Testis (tissue), 3 donors: ENCODE results near the gene COL23A1. TPM values are rescaled to one million over a fixed set of nuclear protein-coding genes. Genes with fewer than 3 reads are reported as not detected.

Source experiments
- DNase-seq: peaks from one replicate; pipeline ENCODE4 v3.0.0-alpha.2; 2019
- H3K27ac ChIP-seq, 2 donors: fragments of 200-600 bp; sonication (generic); one replicate each; pipeline ENCODE4 v1.5.1; 2019
- H3K27me3 ChIP-seq: fragments of 200-600 bp; sonication (generic); one replicate; pipeline ENCODE4 v1.5.1; 2019
- H3K36me3 ChIP-seq: fragments of 200-600 bp; sonication (generic); one replicate; pipeline ENCODE4 v1.5.1; 2017; ENCODE audit warnings: low read depth; ENCODE audit errors: missing control alignments
- H3K4me1 ChIP-seq: fragments of 200-600 bp; sonication (generic); one replicate; pipeline ENCODE4 v1.5.1; 2019
- H3K4me3 ChIP-seq, 2 donors: fragments of 200-600 bp; sonication (generic); one replicate each; pipeline ENCODE4 v1.5.1; 2017 to 2019
- H3K9me3 ChIP-seq: fragments of 200-600 bp; sonication (generic); one replicate; pipeline ENCODE4 v1.5.1; 2017
- POLR2A ChIP-seq: fragments of 450-650 bp; IDR thresholded peaks from one replicate; pipeline ENCODE4 v1.6.1; 2017; ENCODE audit warnings: antibody characterized with exemption, mild to moderate bottlenecking, moderate library complexity
- WGBS, 2 donors: methylation state at CpG; one replicate each; pipeline ENCODE4 v1.1.5; 2018; 5-methylcytosine and 5-hydroxymethylcytosine counted together
- intact Hi-C: fragments of 100-400 bp; cut with DNase I; formaldehyde crosslinking; loops from one replicate; pipeline ENCODE4 v1.15.1; 2023; ENCODE audit warnings: low total_unique reads
- polyA plus RNA-seq: library from polyadenylated mRNA; stranded (reverse); fragments of 350-450 nt; fragmentation: Illumina TruSeq; extraction: RNeasy Lipid Tissue Mini Kit (QIAGEN cat#74804); gene quantifications from one replicate; pipeline ENCODE4 v1.2.3, GENCODE V29; 2014; ENCODE audit warnings: low read depth, low replicate concordance; ENCODE audit not compliant: insufficient read depth
- total RNA-seq, 2 donors: library from RNA; depleted of rRNA; stranded (reverse); fragments of >200 nt; gene quantifications; one replicate each; pipeline ENCODE4 v1.2.3, GENCODE V29; 2016
- TF ChIP-seq, protein P1 (sequence below), 3 experiments: fragments of 450-650 bp in 2 of 3; fragments of 200-600 bp in 1 of 3; sonication (generic) in 1 of 3; IDR thresholded peaks; one replicate each; pipeline ENCODE4 v1.5.1; 2016 to 2019; ENCODE audit warnings: antibody characterized with exemption in 3 of 3, mild to moderate bottlenecking in 2 of 3, moderate library complexity in 1 of 3

The COL23A1 gene
- total and polyA plus RNA-seq, 3 donors from 2014 or later: 4.3 to 5.5 (median 5.0) TPM

- intact Hi-C loops: no loop called here
- TF ChIP-seq, protein P1, sequence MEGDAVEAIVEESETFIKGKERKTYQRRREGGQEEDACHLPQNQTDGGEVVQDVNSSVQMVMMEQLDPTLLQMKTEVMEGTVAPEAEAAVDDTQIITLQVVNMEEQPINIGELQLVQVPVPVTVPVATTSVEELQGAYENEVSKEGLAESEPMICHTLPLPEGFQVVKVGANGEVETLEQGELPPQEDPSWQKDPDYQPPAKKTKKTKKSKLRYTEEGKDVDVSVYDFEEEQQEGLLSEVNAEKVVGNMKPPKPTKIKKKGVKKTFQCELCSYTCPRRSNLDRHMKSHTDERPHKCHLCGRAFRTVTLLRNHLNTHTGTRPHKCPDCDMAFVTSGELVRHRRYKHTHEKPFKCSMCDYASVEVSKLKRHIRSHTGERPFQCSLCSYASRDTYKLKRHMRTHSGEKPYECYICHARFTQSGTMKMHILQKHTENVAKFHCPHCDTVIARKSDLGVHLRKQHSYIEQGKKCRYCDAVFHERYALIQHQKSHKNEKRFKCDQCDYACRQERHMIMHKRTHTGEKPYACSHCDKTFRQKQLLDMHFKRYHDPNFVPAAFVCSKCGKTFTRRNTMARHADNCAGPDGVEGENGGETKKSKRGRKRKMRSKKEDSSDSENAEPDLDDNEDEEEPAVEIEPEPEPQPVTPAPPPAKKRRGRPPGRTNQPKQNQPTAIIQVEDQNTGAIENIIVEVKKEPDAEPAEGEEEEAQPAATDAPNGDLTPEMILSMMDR (IDR thresholded peaks at IDR 0.05): no peak
- TF ChIP-seq POLR2A: no peak
- WGBS, 2 donors: 79 to 81% methylated on average over 6 of the region's 6 CpGs
Observed at GRCh38 chr5:178250263-178250662, 339.9 kb downstream of the COL23A1 start.

DNA sequence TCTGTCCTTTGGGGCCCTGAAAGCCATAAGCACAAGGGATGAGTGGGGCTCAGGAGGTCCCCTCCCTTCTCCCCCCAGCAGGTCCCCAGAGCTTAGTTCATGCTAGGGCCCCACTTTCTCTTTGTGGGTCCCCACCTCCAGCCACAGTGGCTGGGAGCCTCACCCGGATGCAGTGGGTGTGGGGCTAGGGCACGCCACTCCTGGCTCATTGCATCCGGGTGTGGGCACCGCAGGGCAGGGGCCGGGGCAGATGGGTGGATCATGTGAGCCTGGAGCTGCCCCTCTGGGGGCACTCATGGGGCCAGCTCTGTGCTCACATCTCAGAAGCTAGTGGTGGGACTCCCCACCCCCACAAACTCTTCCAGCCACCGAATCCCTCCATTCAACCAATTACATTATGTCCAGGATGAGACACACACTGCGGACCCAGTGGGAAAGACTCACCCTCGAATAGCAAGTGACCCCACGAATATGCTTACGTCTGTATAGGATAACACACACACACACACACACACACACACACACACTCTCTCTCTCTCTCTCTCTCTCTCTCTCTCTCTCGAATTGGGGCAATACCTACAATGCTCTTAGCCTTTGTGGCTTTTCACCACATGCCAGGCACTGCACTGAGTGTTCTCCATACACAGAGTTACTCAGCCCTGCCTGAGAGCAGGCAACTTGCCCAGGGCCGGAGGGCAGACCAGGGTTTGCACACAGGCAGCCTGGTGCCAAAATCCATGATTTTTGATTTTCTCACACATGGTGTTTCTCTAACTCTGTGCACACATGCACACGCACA is 340.8 kb downstream of the COL23A1 start:
- intact Hi-C loops: no loop called here
- DNase-seq: no peak
- H3K4me1 ChIP-seq: no peaks in the 10 kb centered on the region
- 80 to 84% methylated on average over 7 to 12 of the region's 13 CpGs for WGBS, 2 donors
- no peaks in the 10 kb centered on the region for H3K36me3 ChIP-seq
- H3K9me3 ChIP-seq: no peaks in the 10 kb centered on the region
- no peak overlapping the region for H3K4me3 ChIP-seq
- no peaks in the 10 kb centered on the region for H3K27me3 ChIP-seq
- no peak for TF ChIP-seq POLR2A
- TF ChIP-seq, protein P1 (IDR thresholded peaks at IDR 0.05): no peak
- H3K27ac ChIP-seq: no peak overlapping the region

More at GRCh38 chr5:178250263-178250662, 339.9 kb downstream of the COL23A1 start:
- no peaks in the 10 kb centered on the region for H3K36me3 ChIP-seq
- H3K4me1 ChIP-seq: no peaks in the 10 kb centered on the region
- H3K4me3 ChIP-seq: no peak overlapping the region
- no peak for DNase-seq
- H3K27ac ChIP-seq: no peak overlapping the region
- no peaks in the 10 kb centered on the region for H3K9me3 ChIP-seq
- H3K27me3 ChIP-seq: no peaks in the 10 kb centered on the region

DNA sequence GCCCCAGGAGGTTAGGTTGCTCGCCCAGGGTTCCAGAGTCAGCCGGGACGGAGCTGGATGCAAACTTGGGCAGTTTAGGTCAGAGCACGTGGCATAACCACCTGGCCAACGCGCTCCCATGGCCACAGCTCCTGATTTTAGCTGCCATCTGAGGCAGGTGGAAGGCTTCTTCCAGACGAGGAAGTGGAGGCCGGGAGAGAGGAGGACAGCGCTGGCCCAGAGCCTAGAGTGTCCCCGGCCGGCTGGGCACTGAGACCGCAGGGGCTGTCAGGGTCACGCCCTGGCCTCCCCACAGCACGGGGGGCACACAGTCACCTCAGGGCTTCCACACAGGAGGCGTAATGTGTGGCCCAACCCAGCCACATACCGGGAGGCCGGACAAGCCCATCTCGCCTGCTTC is 341.4 kb downstream of the COL23A1 start:
- TF ChIP-seq, protein P1 (IDR thresholded peaks at IDR 0.05): no peak
- TF ChIP-seq POLR2A: no peak
- intact Hi-C loops: no loop called here
- 95 to 100% methylated on average over 2 to 17 of the region's 18 CpGs for WGBS, 2 donors

GRCh38 chr5:178247481-178248456 is 342.4 kb downstream of the COL23A1 start:
- H3K27ac ChIP-seq: no peak overlapping the region
- no peaks in the 10 kb centered on the region for H3K36me3 ChIP-seq
- 80 to 83% methylated on average over 9 to 24 of the region's 24 CpGs for WGBS, 2 donors
- no peaks in the 10 kb centered on the region for H3K27me3 ChIP-seq
- no peak for DNase-seq
- TF ChIP-seq, protein P1 (IDR thresholded peaks at IDR 0.05): no peak
- no peak for TF ChIP-seq POLR2A
- H3K4me1 ChIP-seq: no peaks in the 10 kb centered on the region
- H3K4me3 ChIP-seq: no peak overlapping the region
- H3K9me3 ChIP-seq: no peaks in the 10 kb centered on the region
- intact Hi-C loops: no loop called here

More for the DNA sequence above, 341.4 kb downstream of the COL23A1 start:
- DNase-seq: no peak
- H3K4me3 ChIP-seq: no peak overlapping the region
- H3K36me3 ChIP-seq: no peaks in the 10 kb centered on the region
- no peak overlapping the region for H3K27ac ChIP-seq
- no peaks in the 10 kb centered on the region for H3K9me3 ChIP-seq
- H3K4me1 ChIP-seq: no peaks in the 10 kb centered on the region
- H3K27me3 ChIP-seq: no peaks in the 10 kb centered on the region
